Measurements from ENCODE around the gene ZBTB39. TPM values are rescaled to one million over a fixed set of nuclear protein-coding genes. Genes with fewer than 3 reads are reported as not detected.
"Not testable (repeated sequence)": the region's sequence is repeated elsewhere in the genome, so short reads cannot be mapped to it uniquely, and the experiment has no call there.

The ZBTB39 gene
- total RNA-seq, 1 experiment from 2014 or later = 31.2 TPM

- H3K4me2 ChIP-seq (ENCODE audit: insufficient read depth, insufficient read length, low read length); H3K4me1 ChIP-seq (ENCODE audit: insufficient read depth, low read length); H3K4ac ChIP-seq (ENCODE audit: low read depth, low read length); H3K9ac ChIP-seq (ENCODE audit: extremely low read depth, insufficient read length, low read length); H3K27ac Mint-ChIP-seq; H3K9me3 ChIP-seq (ENCODE audit: control insufficient read depth, low read depth, low read length); H4K8ac ChIP-seq (replicated peaks; ENCODE audit: insufficient read length, low read depth, low read length); H4K5ac ChIP-seq (ENCODE audit: insufficient read length, low read depth, low read length); H3K79me2 ChIP-seq (ENCODE audit: insufficient read depth, low read length); H3K4me1 Mint-ChIP-seq; H2BK15ac ChIP-seq (ENCODE audit: low read depth, low read length); H3K23me2 ChIP-seq (ENCODE audit: insufficient read length, low read depth, low read length, poor library complexity, severe bottlenecking); H2AFZ ChIP-seq (ENCODE audit: low read length); H3K4me3 Mint-ChIP-seq; H3K56ac ChIP-seq (ENCODE audit: insufficient read length, low read depth, low read length); H3K14ac ChIP-seq (ENCODE audit: insufficient read depth, low read length); H2BK20ac ChIP-seq (ENCODE audit: low read depth, low read length, poor library complexity, severe bottlenecking); H3K79me1 ChIP-seq (ENCODE audit: insufficient read depth, low read depth, low read length, poor library complexity, severe bottlenecking); H2BK5ac ChIP-seq (ENCODE audit: insufficient read length, low read length); H3K23ac ChIP-seq (ENCODE audit: insufficient read length, low read depth, low read length); H4K91ac ChIP-seq (ENCODE audit: insufficient read length, low read depth, low read length); H2AK5ac ChIP-seq (ENCODE audit: insufficient read length, low read length); H2BK12ac ChIP-seq (ENCODE audit: insufficient read length, low read depth, low read length); H4K20me1 ChIP-seq (ENCODE audit: control insufficient read depth, insufficient read depth, insufficient read length); H3K27me3 ChIP-seq (ENCODE audit: insufficient read depth, low read length); H3K27ac ChIP-seq (ENCODE audit: insufficient read length, low read depth, low read length); H3K18ac ChIP-seq (ENCODE audit: insufficient read length, low read depth, low read length); H3T11ph ChIP-seq (ENCODE audit: low read length); H2BK120ac ChIP-seq (ENCODE audit: low read depth, low read length, poor library complexity, severe bottlenecking): not testable (repeated sequence)
- peaks cover 5 to 16% (median 7%) of the 10 kb centered on the region in 3 experiments; a peak in 5 of 7 replicates for H3K36me3 Mint-ChIP-seq (ENCODE audit: insufficient read depth in 1 of 3, low read depth in 3 of 3)
- peaks cover 26% of the 10 kb centered on the region for H3K27me3 Mint-ChIP-seq (ENCODE audit: low read depth)
- no CpG with 5 or more reads among the region's 15 CpGs for WGBS (ENCODE audit: extremely low coverage, insufficient read length, low lambda C conversion rate)
- peak; percentile 36 for DNase-seq
- H3K9me3 Mint-ChIP-seq = peaks cover 39 to 54% of the 10 kb centered on the region in 2 experiments
These were observed 40.2 kb downstream of the ZBTB39 start for GRCh38 chr12:56965997-56966642.

GRCh38 chr12:56965124-56965523, 41.2 kb downstream of the ZBTB39 start:
- H3K27ac Mint-ChIP-seq; H3K27me3 ChIP-seq (ENCODE audit: insufficient read depth, low read length); H3K23ac ChIP-seq (ENCODE audit: insufficient read length, low read depth, low read length); H2BK120ac ChIP-seq (ENCODE audit: low read depth, low read length, poor library complexity, severe bottlenecking); H3K9ac ChIP-seq (ENCODE audit: extremely low read depth, insufficient read length, low read length); H4K8ac ChIP-seq (replicated peaks; ENCODE audit: insufficient read length, low read depth, low read length); H3K23me2 ChIP-seq (ENCODE audit: insufficient read length, low read depth, low read length, poor library complexity, severe bottlenecking); H3K79me2 ChIP-seq (ENCODE audit: insufficient read depth, low read length); H3K4me1 Mint-ChIP-seq; DNase-seq; H2AFZ ChIP-seq (ENCODE audit: low read length); H3K79me1 ChIP-seq (ENCODE audit: insufficient read depth, low read depth, low read length, poor library complexity, severe bottlenecking); H3K4me3 Mint-ChIP-seq; H2AK5ac ChIP-seq (ENCODE audit: insufficient read length, low read length); H3K4me1 ChIP-seq (ENCODE audit: insufficient read depth, low read length); H4K91ac ChIP-seq (ENCODE audit: insufficient read length, low read depth, low read length); H3K4ac ChIP-seq (ENCODE audit: low read depth, low read length); H2BK12ac ChIP-seq (ENCODE audit: insufficient read length, low read depth, low read length); H3T11ph ChIP-seq (ENCODE audit: low read length); H4K20me1 ChIP-seq (ENCODE audit: control insufficient read depth, insufficient read depth, insufficient read length); H3K56ac ChIP-seq (ENCODE audit: insufficient read length, low read depth, low read length); H4K5ac ChIP-seq (ENCODE audit: insufficient read length, low read depth, low read length); H3K18ac ChIP-seq (ENCODE audit: insufficient read length, low read depth, low read length); H2BK15ac ChIP-seq (ENCODE audit: low read depth, low read length); H3K4me2 ChIP-seq (ENCODE audit: insufficient read depth, insufficient read length, low read length); H2BK20ac ChIP-seq (ENCODE audit: low read depth, low read length, poor library complexity, severe bottlenecking); H3K9me3 ChIP-seq (ENCODE audit: control insufficient read depth, low read depth, low read length); H3K14ac ChIP-seq (ENCODE audit: insufficient read depth, low read length); H3K27ac ChIP-seq (ENCODE audit: insufficient read length, low read depth, low read length); H2BK5ac ChIP-seq (ENCODE audit: insufficient read length, low read length): not testable (repeated sequence)
- Mint-ChIP-seq H3K9me3 (peaks cover 47 to 58% of the 10 kb centered on the region in 2 experiments), H3K27me3 (ENCODE audit: low read depth) (peaks cover 24% of the 10 kb centered on the region), H3K36me3 (ENCODE audit: insufficient read depth in 1 of 3, low read depth in 3 of 3) (peaks cover 5 to 16% (median 7%) of the 10 kb centered on the region in 3 experiments; a peak in 5 of 7 replicates)
- WGBS (ENCODE audit: extremely low coverage, insufficient read length, low lambda C conversion rate) = no CpG with 5 or more reads among the region's 4 CpGs
